ENCODE measurements around the gene EML5. TPM values are rescaled to one million over a fixed set of nuclear protein-coding genes. Genes with fewer than 3 reads are reported as not detected.

The EML5 gene
- polyA plus RNA-seq, 3 donors, result not detected

DNA sequence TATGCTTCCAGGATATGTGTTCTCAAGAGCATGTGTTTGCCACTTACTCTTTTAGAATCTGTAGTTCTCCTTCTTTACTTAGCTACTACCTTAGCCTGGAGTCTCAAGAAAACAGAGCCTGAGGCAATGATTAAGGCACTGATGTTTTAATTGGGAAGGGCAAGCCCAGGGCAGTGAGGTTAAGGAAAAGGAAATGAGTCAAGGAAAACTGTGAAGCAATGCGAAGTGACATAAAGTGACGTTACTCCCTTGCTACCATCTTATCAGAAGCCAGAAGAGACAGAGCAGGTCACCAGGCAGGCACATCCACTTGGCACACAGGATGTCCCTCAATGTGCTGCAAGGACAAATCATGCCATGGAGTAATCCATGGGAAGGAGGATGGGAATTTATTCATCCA, 11.3 kb upstream of the EML5 start:
- Mint-ChIP-seq H3K27ac (no peak overlapping the region), H3K9me3 (peaks cover 2 to 22% (median 10%) of the 10 kb centered on the region in 7 donors), H3K27me3 (ENCODE audit: low read depth in 3 of 3) (peaks cover 3 to 15% (median 4%) of the 10 kb centered on the region in 3 donors)

DNA sequence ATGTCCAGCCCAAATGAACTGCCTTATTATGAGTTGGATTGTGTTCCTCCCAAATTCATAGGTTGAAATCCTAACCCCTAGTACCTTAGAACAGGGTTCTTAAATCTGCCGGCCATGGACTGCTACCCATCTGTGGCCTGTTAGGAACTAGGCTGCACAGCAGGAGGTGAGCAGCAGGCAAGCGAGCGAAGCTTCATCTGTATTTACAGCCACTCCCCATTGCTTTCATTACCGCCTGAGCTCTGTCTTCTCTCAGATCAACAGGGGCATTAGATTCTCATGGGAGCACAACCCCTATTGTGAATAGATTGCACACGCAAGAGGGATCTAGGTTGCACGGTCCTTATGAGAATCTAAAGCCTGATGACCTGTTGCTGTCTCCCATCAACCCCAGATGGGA, 9.8 kb upstream of the EML5 start:
- no peak overlapping the region for H3K27ac Mint-ChIP-seq
- no peaks in the 10 kb centered on the region for H4K20me1 ChIP-seq (ENCODE audit: insufficient read depth, low read length)
- H3K9me3 Mint-ChIP-seq, result peaks cover 0 to 15% (median 5%) of the 10 kb centered on the region in 7 donors
- no peak overlapping the region for H2AFZ ChIP-seq (ENCODE audit: insufficient read depth, low read depth, low read length, poor library complexity, severe bottlenecking)
- peaks cover 0 to 5% of the 10 kb centered on the region in 2 donors for H3K27me3 ChIP-seq (ENCODE audit: control insufficient read depth in 2 of 2, insufficient read depth in 2 of 2, low read length in 2 of 2)
- H3K4me1 ChIP-seq (ENCODE audit: control insufficient read depth in 1 of 2, insufficient read depth in 2 of 2, low read length in 2 of 2), result no peaks in the 10 kb centered on the region
- H3K4me3 Mint-ChIP-seq, result no peak overlapping the region
- no peak overlapping the region for H3K27ac ChIP-seq (ENCODE audit: low read depth in 1 of 2, low read length in 2 of 2)
- H3K36me3 Mint-ChIP-seq, result no peaks in the 10 kb centered on the region
- 97% methylated on average over 6 of the region's 6 CpGs for WGBS (ENCODE audit: insufficient coverage)
- peaks cover 6% of the 10 kb centered on the region for H3K4me1 Mint-ChIP-seq
- no peak overlapping the region for H3K4me2 ChIP-seq (replicated peaks; ENCODE audit: extremely low read depth, low read length, poor library complexity, severe bottlenecking)
- TF ChIP-seq, protein P1, sequence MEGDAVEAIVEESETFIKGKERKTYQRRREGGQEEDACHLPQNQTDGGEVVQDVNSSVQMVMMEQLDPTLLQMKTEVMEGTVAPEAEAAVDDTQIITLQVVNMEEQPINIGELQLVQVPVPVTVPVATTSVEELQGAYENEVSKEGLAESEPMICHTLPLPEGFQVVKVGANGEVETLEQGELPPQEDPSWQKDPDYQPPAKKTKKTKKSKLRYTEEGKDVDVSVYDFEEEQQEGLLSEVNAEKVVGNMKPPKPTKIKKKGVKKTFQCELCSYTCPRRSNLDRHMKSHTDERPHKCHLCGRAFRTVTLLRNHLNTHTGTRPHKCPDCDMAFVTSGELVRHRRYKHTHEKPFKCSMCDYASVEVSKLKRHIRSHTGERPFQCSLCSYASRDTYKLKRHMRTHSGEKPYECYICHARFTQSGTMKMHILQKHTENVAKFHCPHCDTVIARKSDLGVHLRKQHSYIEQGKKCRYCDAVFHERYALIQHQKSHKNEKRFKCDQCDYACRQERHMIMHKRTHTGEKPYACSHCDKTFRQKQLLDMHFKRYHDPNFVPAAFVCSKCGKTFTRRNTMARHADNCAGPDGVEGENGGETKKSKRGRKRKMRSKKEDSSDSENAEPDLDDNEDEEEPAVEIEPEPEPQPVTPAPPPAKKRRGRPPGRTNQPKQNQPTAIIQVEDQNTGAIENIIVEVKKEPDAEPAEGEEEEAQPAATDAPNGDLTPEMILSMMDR (IDR thresholded peaks at IDR 0.05), result no peak
- no peak overlapping the region for H3K4me3 ChIP-seq (replicated peaks in 1 of 3; ENCODE audit: low read depth in 2 of 3, low read length in 3 of 3)
- no peaks in the 10 kb centered on the region for H3K36me3 ChIP-seq (replicated peaks in 1 of 2; ENCODE audit: control insufficient read depth in 1 of 2, insufficient read depth in 2 of 2, low read length in 2 of 2)
- no peaks in the 10 kb centered on the region for H3K79me2 ChIP-seq (ENCODE audit: insufficient read depth, low read length)
- H3K27me3 Mint-ChIP-seq (ENCODE audit: low read depth in 3 of 3), result peaks cover 3 to 15% (median 10%) of the 10 kb centered on the region in 3 donors
- no peak for DNase-seq
- no peak overlapping the region for H3K9ac ChIP-seq (ENCODE audit: insufficient read depth, low read length, poor library complexity, severe bottlenecking)
- intact Hi-C loops (cut with micrococcal nuclease), result no loop called here
- no peaks in the 10 kb centered on the region for H3K9me3 ChIP-seq (replicated peaks in 1 of 2; ENCODE audit: control insufficient read depth in 1 of 2, insufficient read depth in 1 of 2, low read length in 2 of 2)

More for the DNA sequence above, 11.3 kb upstream of the EML5 start:
- Histone ChIP-seq H3K79me2 (ENCODE audit: insufficient read depth, low read length) (no peaks in the 10 kb centered on the region), H3K9ac (ENCODE audit: insufficient read depth, low read length, poor library complexity, severe bottlenecking) (no peak overlapping the region), H3K4me3 (replicated peaks in 1 of 3; ENCODE audit: low read depth in 2 of 3, low read length in 3 of 3) (no peak overlapping the region), H2AFZ (ENCODE audit: insufficient read depth, low read depth, low read length, poor library complexity, severe bottlenecking) (no peak overlapping the region), H3K4me1 (ENCODE audit: control insufficient read depth in 1 of 2, insufficient read depth in 2 of 2, low read length in 2 of 2) (no peaks in the 10 kb centered on the region), H3K27ac (ENCODE audit: low read depth in 1 of 2, low read length in 2 of 2) (no peak overlapping the region), H4K20me1 (ENCODE audit: insufficient read depth, low read length) (no peaks in the 10 kb centered on the region), H3K4me2 (replicated peaks; ENCODE audit: extremely low read depth, low read length, poor library complexity, severe bottlenecking) (no peak overlapping the region), H3K27me3 (ENCODE audit: control insufficient read depth in 2 of 2, insufficient read depth in 2 of 2, low read length in 2 of 2) (peaks cover 0 to 1% of the 10 kb centered on the region in 2 donors), H3K36me3 (replicated peaks in 1 of 2; ENCODE audit: control insufficient read depth in 1 of 2, insufficient read depth in 2 of 2, low read length in 2 of 2) (no peaks in the 10 kb centered on the region), H3K9me3 (replicated peaks in 1 of 2; ENCODE audit: control insufficient read depth in 1 of 2, insufficient read depth in 1 of 2, low read length in 2 of 2) (no peaks in the 10 kb centered on the region)
- H3K4me3 Mint-ChIP-seq, result no peak overlapping the region
- DNase-seq, result peak in 2 of 3 donors; percentile 9 to 48
- TF ChIP-seq, protein P1 (IDR thresholded peaks at IDR 0.05), result no peak
- no CpG with 5 or more reads among the region's 2 CpGs for WGBS (ENCODE audit: insufficient coverage)
- peaks cover 6% of the 10 kb centered on the region for H3K4me1 Mint-ChIP-seq
- intact Hi-C loops (cut with micrococcal nuclease), result no loop called here
- no peaks in the 10 kb centered on the region for H3K36me3 Mint-ChIP-seq
